GM18870 (cell line): ENCODE data around the gene SERPINB8.

Experiments
- ATAC-seq: cut with Tn5 transposase; IDR thresholded peaks from one replicate; pipeline ENCODE4 v1.9.1; 2021; ENCODE audit warnings: moderate library complexity; ENCODE audit not compliant: unreplicated experiment

The SERPINB8 gene

GRCh38 chr18:64002581-64002980, 32.7 kb downstream of the SERPINB8 start:
- no peak for ATAC-seq

GRCh38 chr18:64009305-64009704, 39.4 kb downstream of the SERPINB8 start:
- no peak for ATAC-seq

- no peak for ATAC-seq
These were observed 41.6 kb downstream of the SERPINB8 start for GRCh38 chr18:64011513-64011912.

GRCh38 chr18:64017870-64018269, 48.0 kb downstream of the SERPINB8 start:
- peak; percentile 62 for ATAC-seq

- ATAC-seq = no peak
These were observed 50.3 kb downstream of the SERPINB8 start for GRCh38 chr18:64019922-64020756.

GRCh38 chr18:64026350-64026749, 56.5 kb downstream of the SERPINB8 start:
- no peak for ATAC-seq

GRCh38 chr18:64027931-64028695, 58.2 kb downstream of the SERPINB8 start:
- peak; percentile 82 for ATAC-seq

GRCh38 chr18:64029096-64029495, 59.2 kb downstream of the SERPINB8 start:
- ATAC-seq = no peak

GRCh38 chr18:64031411-64031810, 61.5 kb downstream of the SERPINB8 start:
- ATAC-seq = no peak

- no peak for ATAC-seq
These were observed 62.4 kb downstream of the SERPINB8 start for GRCh38 chr18:64032312-64032711.

- ATAC-seq = peak; percentile 79
These were observed 68.0 kb downstream of the SERPINB8 start for GRCh38 chr18:64037812-64038414.
